Measurements from ENCODE around the gene DCANP1.

Gene DCANP1

GRCh38 chr5:135455876-135456237, 8.7 kb upstream of the DCANP1 start:
- DNase-seq, result no peak

- DNase-seq, result no peak
These were observed 7.8 kb upstream of the DCANP1 start for GRCh38 chr5:135454946-135455345.

GRCh38 chr5:135453613-135454012, 6.5 kb upstream of the DCANP1 start:
- DNase-seq, result no peak

GRCh38 chr5:135452321-135453030, 5.3 kb upstream of the DCANP1 start, which contains the start of gene TIFAB:
TSS of gene TIFAB (minus strand) at chr5:135452351. CDS start at chr5:135449939, 2,412 bp downstream.
- no peak for DNase-seq

- no peak for DNase-seq
These were observed 4.6 kb upstream of the DCANP1 start for GRCh38 chr5:135451581-135452320.

- DNase-seq, result no peak
These were observed 3.8 kb upstream of the DCANP1 start for GRCh38 chr5:135450952-135451351.

- no peak for DNase-seq
These were observed 3.2 kb upstream of the DCANP1 start for GRCh38 chr5:135450336-135450735.

- DNase-seq, result no peak
These were observed 2.5 kb upstream of the DCANP1 start for GRCh38 chr5:135449644-135450043.

- DNase-seq, result no peak
These were observed 1.8 kb upstream of the DCANP1 start for GRCh38 chr5:135448791-135449507.

GRCh38 chr5:135448071-135448739, 1.1 kb upstream of the DCANP1 start:
- DNase-seq, result no peak

- no peak for DNase-seq
These were observed 533 bp downstream of the DCANP1 start for GRCh38 chr5:135446615-135447014.

- DNase-seq, result no peak
These were observed 942 bp downstream of the DCANP1 start for GRCh38 chr5:135446206-135446605.

GRCh38 chr5:135445306-135445985, 1.7 kb downstream of the DCANP1 start:
- DNase-seq, result no peak

GRCh38 chr5:135444881-135445280, 2.3 kb downstream of the DCANP1 start:
- no peak for DNase-seq

- no peak for DNase-seq
These were observed 2.8 kb downstream of the DCANP1 start for GRCh38 chr5:135444360-135444759.

- DNase-seq, result peak in 1 of 2 donors; percentile 9
These were observed 3.8 kb downstream of the DCANP1 start for GRCh38 chr5:135443161-135443960.

GRCh38 chr5:135442431-135443160, 4.6 kb downstream of the DCANP1 start:
- peak in 1 of 2 donors; percentile 10 for DNase-seq

- peak in 1 of 2 donors; percentile 3 for DNase-seq
These were observed 5.2 kb downstream of the DCANP1 start for GRCh38 chr5:135441919-135442318.

- DNase-seq, result peak in 1 of 2 donors; percentile 7
These were observed 5.8 kb downstream of the DCANP1 start for GRCh38 chr5:135441350-135441831.

GRCh38 chr5:135440916-135441315, 6.2 kb downstream of the DCANP1 start:
- peak in 1 of 2 donors; percentile 5 for DNase-seq

Measured in stimulated activated CD4-positive, alpha-beta T cell treated with anti-CD3 and anti-CD28 coated beads, Interleukin-2, amount 100 ng/mL, for 24 hours (primary cell).